ENCODE measurements around the gene SLC37A1. TPM values are rescaled to one million over a fixed set of nuclear protein-coding genes. Genes with fewer than 3 reads are reported as not detected.

The SLC37A1 gene
- total RNA-seq, 1 experiment from 2014 or later: 15.0 TPM

- no peaks in the 10 kb centered on the region for H3K9me2 ChIP-seq (ENCODE audit: insufficient read depth)
- no peaks in the 10 kb centered on the region for H3K4me1 ChIP-seq (ENCODE audit: control insufficient read depth in 1 of 2, insufficient read depth in 2 of 2, low read length in 2 of 2)
- CTCF ChIA-PET: no interaction called here
- DNase-seq (ENCODE audit: low read depth, low spot score) (no peak), ATAC-seq (no peak)
- no peaks in the 10 kb centered on the region for H3K36me3 ChIP-seq (ENCODE audit: control insufficient read depth in 1 of 2, insufficient read depth in 2 of 2, low read length in 2 of 2)
- H3K4me2 ChIP-seq (ENCODE audit: low read length): no peak overlapping the region
- no peaks in the 10 kb centered on the region for H3K9me3 ChIP-seq (ENCODE audit: control insufficient read depth in 1 of 2, insufficient read depth in 1 of 2, low read depth in 1 of 2, low read length in 2 of 2)
- no peak overlapping the region for H3K27ac ChIP-seq (ENCODE audit: low read depth, low read length)
- RAD21 ChIA-PET (ENCODE audit: low non-redundant PET in 1 of 2, low total read pairs in 2 of 2, uncharacterized antibody in 2 of 2, unreplicated experiment in 2 of 2): no interaction called here
- no peak overlapping the region for H3K9ac ChIP-seq (ENCODE audit: low read length)
- TF ChIP-seq CEBPB (IDR thresholded peaks at IDR 0.05; ENCODE audit: low read depth) (no peak), ZBTB33 (IDR thresholded peaks at IDR 0.05; ENCODE audit: extremely low read depth, insufficient replicate concordance, low read length) (no peak), SP1 (IDR thresholded peaks at IDR 0.05; ENCODE audit: low read depth) (no peak), CTCF (IDR thresholded peaks at IDR 0.05 in 2 of 3, conservative IDR thresholded peaks at IDR 0.05 in 1 of 3; ENCODE audit: borderline replicate concordance in 1 of 3, insufficient read depth in 1 of 3, low read depth in 2 of 3, low read length in 2 of 3) (no peak), POLR2AphosphoS5 (IDR thresholded peaks at IDR 0.05; ENCODE audit: low read depth, low read length) (no peak), SIN3A (IDR thresholded peaks at IDR 0.05; ENCODE audit: low read depth) (no peak), FOSL1 (IDR thresholded peaks at IDR 0.05; ENCODE audit: low read depth) (no peak), CBX3 (IDR thresholded peaks at IDR 0.05; ENCODE audit: low read depth) (no peak), ATF3 (IDR thresholded peaks at IDR 0.05) (no peak), SRF (IDR thresholded peaks at IDR 0.05; ENCODE audit: low read depth) (no peak), ZFX (IDR thresholded peaks at IDR 0.05) (no peak), ELF1 (IDR thresholded peaks at IDR 0.05; ENCODE audit: borderline replicate concordance, low read depth) (no peak), POLR2A (IDR thresholded peaks at IDR 0.05; ENCODE audit: borderline replicate concordance, extremely low read depth, insufficient read depth, insufficient read length) (no peak), RAD21 (IDR thresholded peaks at IDR 0.05; ENCODE audit: low read depth) (no peak), EGR1 (IDR thresholded peaks at IDR 0.05; ENCODE audit: low read depth) (no peak), ZNF274 (IDR thresholded peaks at IDR 0.05; ENCODE audit: low read depth, low read length) (no peak)
- H3K79me2 ChIP-seq (ENCODE audit: insufficient read depth, low read length): no peaks in the 10 kb centered on the region
- no peak overlapping the region for H2AFZ ChIP-seq (ENCODE audit: low read depth, low read length, poor library complexity, severe bottlenecking)
- POLR2A ChIA-PET: no interaction called here
- H4K20me1 ChIP-seq (ENCODE audit: insufficient read depth): no peaks in the 10 kb centered on the region
- no TSS peak for BruUV-seq (replicated peaks)
- no peaks in the 10 kb centered on the region for H3K27me3 ChIP-seq (ENCODE audit: insufficient read depth, low read length)
- H3K4me3 ChIP-seq (replicated peaks in 1 of 2; ENCODE audit: low read depth in 1 of 2, low read length in 2 of 2): no peak overlapping the region
- intact Hi-C loops (cut with micrococcal nuclease): no loop called here
These were observed 44.7 kb downstream of the SLC37A1 start for GRCh38 chr21:42558368-42558767.

Measured in HCT116 (cell line).